GM12875 (cell line): ENCODE data around the gene MLKL.
"Not testable (repeated sequence)": the region's sequence is repeated elsewhere in the genome, so short reads cannot be mapped to it uniquely, and the experiment has no call there.

Experiments
- H3K4me3 ChIP-seq: one replicate; pipeline ENCODE4 v1.5.1; 2011; ENCODE audit warnings: low read depth, low read length, control low read depth
- TF ChIP-seq, protein P1 (sequence below): IDR thresholded peaks from 2 replicates; pipeline ENCODE4 v1.5.1; 2011; ENCODE audit warnings: low read depth, mild to moderate bottlenecking, control low read depth, inconsistent platforms, low read length, moderate library complexity, borderline replicate concordance; ENCODE audit not compliant: insufficient read depth

Gene MLKL

GRCh38 chr16:74661064-74661463 lies 39.6 kb downstream of the MLKL start:
- TF ChIP-seq, protein P1, sequence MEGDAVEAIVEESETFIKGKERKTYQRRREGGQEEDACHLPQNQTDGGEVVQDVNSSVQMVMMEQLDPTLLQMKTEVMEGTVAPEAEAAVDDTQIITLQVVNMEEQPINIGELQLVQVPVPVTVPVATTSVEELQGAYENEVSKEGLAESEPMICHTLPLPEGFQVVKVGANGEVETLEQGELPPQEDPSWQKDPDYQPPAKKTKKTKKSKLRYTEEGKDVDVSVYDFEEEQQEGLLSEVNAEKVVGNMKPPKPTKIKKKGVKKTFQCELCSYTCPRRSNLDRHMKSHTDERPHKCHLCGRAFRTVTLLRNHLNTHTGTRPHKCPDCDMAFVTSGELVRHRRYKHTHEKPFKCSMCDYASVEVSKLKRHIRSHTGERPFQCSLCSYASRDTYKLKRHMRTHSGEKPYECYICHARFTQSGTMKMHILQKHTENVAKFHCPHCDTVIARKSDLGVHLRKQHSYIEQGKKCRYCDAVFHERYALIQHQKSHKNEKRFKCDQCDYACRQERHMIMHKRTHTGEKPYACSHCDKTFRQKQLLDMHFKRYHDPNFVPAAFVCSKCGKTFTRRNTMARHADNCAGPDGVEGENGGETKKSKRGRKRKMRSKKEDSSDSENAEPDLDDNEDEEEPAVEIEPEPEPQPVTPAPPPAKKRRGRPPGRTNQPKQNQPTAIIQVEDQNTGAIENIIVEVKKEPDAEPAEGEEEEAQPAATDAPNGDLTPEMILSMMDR: no peak

GRCh38 chr16:74660383-74660782 lies 40.3 kb downstream of the MLKL start:
- no peak overlapping the region for H3K4me3 ChIP-seq

More at GRCh38 chr16:74661064-74661463, 39.6 kb downstream of the MLKL start:
- no peak overlapping the region for H3K4me3 ChIP-seq

DNA sequence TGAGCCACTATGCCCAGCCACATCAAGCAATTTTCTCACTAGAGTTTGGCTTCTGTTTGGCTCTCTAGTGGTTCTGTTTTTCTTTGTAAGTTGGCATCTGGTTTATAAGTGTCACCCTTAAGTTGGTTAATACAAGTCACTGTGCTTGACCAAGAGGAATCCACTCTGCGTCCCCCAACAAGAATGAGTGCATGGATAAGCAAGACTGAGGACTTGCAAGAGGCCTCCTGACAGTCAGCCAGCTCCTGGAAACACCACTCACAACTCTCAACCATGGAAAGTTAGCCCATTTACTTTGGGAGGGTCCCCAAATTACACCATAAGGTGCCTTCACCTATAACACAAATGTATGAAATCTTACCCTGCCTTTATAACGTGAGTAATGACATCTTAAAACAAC lies 41.6 kb downstream of the MLKL start:
- TF ChIP-seq, protein P1: no peak
- no peak overlapping the region for H3K4me3 ChIP-seq

More at GRCh38 chr16:74660383-74660782, 40.3 kb downstream of the MLKL start:
- TF ChIP-seq, protein P1: no peak

DNA sequence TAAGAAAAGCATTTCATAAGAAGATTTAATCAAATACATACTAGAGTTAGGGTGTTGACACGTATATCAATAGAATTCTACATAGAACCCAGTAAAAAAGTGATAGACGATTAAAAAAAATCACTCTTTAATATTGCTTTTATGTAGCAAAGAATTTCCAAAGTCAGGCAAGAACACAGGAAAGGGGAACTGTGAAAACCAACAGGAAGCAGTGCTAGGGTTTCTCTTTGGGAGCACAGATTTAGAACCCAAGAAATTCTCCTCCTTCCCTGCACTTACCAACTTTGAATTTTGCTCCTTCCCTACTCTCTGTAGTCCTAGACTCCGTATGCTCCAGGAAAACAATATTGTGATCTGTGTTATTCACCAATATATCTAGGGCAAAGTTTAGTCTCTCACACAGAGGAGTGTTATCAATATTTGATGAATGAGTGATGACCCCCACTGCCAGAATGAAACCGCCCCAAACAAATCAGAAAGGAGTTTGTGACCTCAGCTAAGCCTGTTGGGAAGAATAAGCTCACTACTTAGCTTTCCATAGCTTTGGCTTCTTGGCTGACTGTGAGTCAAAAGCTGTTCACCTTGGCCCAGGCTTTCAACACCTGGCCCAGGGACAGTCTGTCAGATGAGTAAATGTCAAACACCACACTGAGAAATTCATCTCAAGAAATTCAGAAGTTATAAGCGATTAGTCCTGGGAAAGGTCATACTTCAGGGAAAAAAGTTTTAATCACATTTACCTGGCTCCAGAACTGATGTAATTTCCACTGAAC lies 42.6 kb downstream of the MLKL start:
- no peak overlapping the region for H3K4me3 ChIP-seq
- TF ChIP-seq, protein P1: no peak

DNA sequence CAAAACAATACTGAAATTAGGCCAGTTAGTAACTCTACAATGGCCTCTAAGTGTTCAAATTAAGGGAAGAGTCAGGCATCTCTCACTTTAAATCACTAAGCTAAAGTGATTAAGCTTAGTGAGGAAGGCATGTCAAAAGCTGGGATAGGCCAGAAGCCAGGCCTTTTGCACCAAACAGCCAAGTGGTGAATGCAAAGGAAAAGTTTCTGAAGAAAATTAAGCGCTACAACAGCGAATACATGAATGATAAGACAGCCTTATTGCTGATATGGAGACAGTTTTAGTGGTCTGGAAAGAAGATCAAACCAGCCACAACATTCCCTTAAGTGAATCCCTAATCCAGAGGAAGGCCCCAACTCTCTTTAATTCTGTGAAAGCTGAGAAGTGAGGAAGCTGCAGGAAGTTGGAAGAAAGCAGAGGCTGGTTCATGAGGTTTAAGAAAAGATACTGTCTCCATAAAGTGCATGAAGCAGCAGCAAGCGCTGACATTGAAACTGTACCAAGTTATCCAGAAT lies 46.1 kb downstream of the MLKL start:
- TF ChIP-seq, protein P1: no peak
- H3K4me3 ChIP-seq: no peak overlapping the region

DNA sequence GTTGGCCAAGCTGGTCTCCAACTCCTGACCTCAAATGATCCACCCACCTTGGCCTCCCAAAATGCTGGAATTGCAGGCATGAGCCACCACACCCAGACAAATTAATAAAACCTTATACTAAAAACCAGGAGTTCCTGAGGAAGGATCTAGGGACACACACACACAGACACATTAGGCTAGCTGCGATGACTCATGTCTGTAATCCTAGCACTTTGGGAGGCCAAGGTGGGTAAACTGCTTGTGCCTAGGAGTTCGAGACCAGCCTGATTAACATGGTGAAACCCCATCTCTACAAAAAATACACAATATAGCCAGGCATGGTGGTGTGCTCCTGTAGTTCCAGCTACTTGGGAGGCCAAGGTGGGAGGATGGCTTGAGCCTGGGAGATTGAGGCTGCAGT lies 47.8 kb downstream of the MLKL start:
- not testable (repeated sequence) for H3K4me3 ChIP-seq

- TF ChIP-seq, protein P1: no peak
- H3K4me3 ChIP-seq: no peak overlapping the region
These were observed 48.4 kb downstream of the MLKL start for GRCh38 chr16:74652249-74652648.
